A549 treated with Mapracorat at 1 μM for 4 hours (cell line): ENCODE results near the gene TPO. TPM values are rescaled to one million over a fixed set of nuclear protein-coding genes. Genes with fewer than 3 reads are reported as not detected.

Experiments
- total RNA-seq: library from RNA; stranded (reverse); fragments of 200-300 nt; extraction: Qiagen RNA extraction; gene quantifications from 5 replicates; pipeline ENCODE4 v1.2.3, GENCODE V29; 2022

The TPO gene
- total RNA-seq, result 0.11 to 0.19 TPM (median 0.12 TPM) in 3 of 5 replicates, not detected in the others

GRCh38 chr2:1413156-1413710 is at the start of gene TPO:
Gene TPO, plus strand, starts transcription at chr2:1413463. Its CDS starts 946 bp downstream, at chr2:1414409.

